ENCODE results near the gene CPNE7. TPM values are rescaled to one million over a fixed set of nuclear protein-coding genes. Genes with fewer than 3 reads are reported as not detected.

The CPNE7 gene
- total and polyA plus RNA-seq, 10 of the 15 experiments (the other 5 are each of a cell fraction or from before 2014, with no cell fraction given) = 0.29 to 46.9 (median 17.5) TPM

GRCh38 chr16:89560378-89561141 lies 15.0 kb upstream of the CPNE7 start, which contains the start of gene RPL13 (continued):
- TF ChIP-seq CEBPB (IDR thresholded peaks at IDR 0.05; ENCODE audit: borderline replicate concordance in 1 of 2, low read depth in 2 of 2, low read length in 2 of 2) = no peak; a peak in 1 of 4 replicates
- no peak for TF ChIP-seq SUPT20H (IDR thresholded peaks at IDR 0.05; ENCODE audit: borderline replicate concordance, control insufficient read depth, low read depth, low read length)
- no peak for TF ChIP-seq ATF2 (IDR thresholded peaks at IDR 0.05; ENCODE audit: low read length)
- no peak; the same call in 1 of the 2 replicates for TF ChIP-seq ASH2L (IDR thresholded peaks at IDR 0.05; ENCODE audit: borderline replicate concordance, low read depth)
- no peak for TF ChIP-seq CHD4 (IDR thresholded peaks at IDR 0.05)
- TF ChIP-seq SRF (IDR thresholded peaks at IDR 0.05; ENCODE audit: low read depth in 2 of 2, low read length in 2 of 2) = no peak
- TF ChIP-seq ZNF207 (IDR thresholded peaks at IDR 0.05; ENCODE audit: borderline replicate concordance) = peak; percentile 68; the same call in 1 of the 2 replicates
- no peak for TF ChIP-seq PAX8 (IDR thresholded peaks at IDR 0.05)
- no peak for TF ChIP-seq PBX3 (IDR thresholded peaks at IDR 0.05; ENCODE audit: insufficient replicate concordance, low read depth, low read length)
- peak; percentile 40 for TF ChIP-seq SIX5 (IDR thresholded peaks at IDR 0.05; ENCODE audit: low read depth, low read length, severe bottlenecking)
- no peak for TF ChIP-seq ELK1 (IDR thresholded peaks at IDR 0.05; ENCODE audit: low read depth, low read length)
- TF ChIP-seq MAX (IDR thresholded peaks at IDR 0.05; ENCODE audit: low read depth, low read length) = peak; percentile 60
- peak; percentile 58 for TF ChIP-seq SP1 (IDR thresholded peaks at IDR 0.05; ENCODE audit: low read depth, low read length)
- TF ChIP-seq PKNOX1 (IDR thresholded peaks at IDR 0.05) = peak; percentile 62; the same call in 1 of the 2 replicates
- peak; percentile 21 for TF ChIP-seq BCL3 (IDR thresholded peaks at IDR 0.05; ENCODE audit: borderline replicate concordance, insufficient read depth, low read depth, low read length, poor library complexity, severe bottlenecking)
- TF ChIP-seq SKIL (IDR thresholded peaks at IDR 0.05; ENCODE audit: low read depth, poor library complexity, severe bottlenecking) = no peak

Measured in GM12878 (cell line).